HG03469 (cell line): ENCODE measurements around the gene PLEKHM1.

ENCODE experiments used
- ATAC-seq: cut with Tn5 transposase; IDR thresholded peaks from one replicate; pipeline ENCODE4 v1.9.1; 2021; ENCODE audit warnings: mild to moderate bottlenecking, moderate library complexity, moderate number of reproducible peaks; ENCODE audit not compliant: unreplicated experiment

The PLEKHM1 gene

GRCh38 chr17:45428931-45429338, 61.6 kb downstream of the PLEKHM1 start:
- no peak for ATAC-seq

GRCh38 chr17:45428050-45428617, 62.4 kb downstream of the PLEKHM1 start:
- ATAC-seq = peak; percentile 43

DNA sequence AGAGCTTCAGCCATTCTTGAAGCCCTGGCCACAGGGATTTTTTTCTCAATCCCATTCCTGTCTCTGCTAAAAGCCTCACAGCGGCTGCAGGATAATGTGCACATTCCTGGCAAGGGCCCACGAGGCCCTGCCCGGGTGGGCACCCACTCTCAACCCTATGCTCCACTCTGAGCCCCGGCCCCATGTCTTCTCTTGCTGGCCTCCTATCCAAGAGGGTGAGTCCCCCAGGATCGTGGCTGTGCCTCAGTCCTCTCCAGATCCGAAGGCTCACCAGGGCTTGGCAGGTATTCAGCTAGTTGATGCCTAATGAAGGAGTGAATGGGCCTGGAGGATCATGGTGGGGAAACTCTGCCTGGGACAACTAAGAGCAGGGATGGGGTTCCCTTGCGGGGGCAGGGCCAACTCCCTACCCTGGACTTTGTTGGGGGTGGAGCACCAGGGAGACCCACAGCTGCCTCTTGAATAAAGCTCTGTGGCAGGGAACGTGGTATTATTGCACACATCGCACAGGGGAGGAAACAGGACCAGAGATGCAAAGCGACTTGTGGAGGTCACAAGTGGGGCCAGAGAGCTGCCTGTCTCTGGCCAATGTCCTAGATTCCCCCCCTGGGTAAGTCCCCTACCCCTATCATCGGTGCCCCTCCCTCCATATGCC, 63.2 kb downstream of the PLEKHM1 start:
- ATAC-seq = no peak

DNA sequence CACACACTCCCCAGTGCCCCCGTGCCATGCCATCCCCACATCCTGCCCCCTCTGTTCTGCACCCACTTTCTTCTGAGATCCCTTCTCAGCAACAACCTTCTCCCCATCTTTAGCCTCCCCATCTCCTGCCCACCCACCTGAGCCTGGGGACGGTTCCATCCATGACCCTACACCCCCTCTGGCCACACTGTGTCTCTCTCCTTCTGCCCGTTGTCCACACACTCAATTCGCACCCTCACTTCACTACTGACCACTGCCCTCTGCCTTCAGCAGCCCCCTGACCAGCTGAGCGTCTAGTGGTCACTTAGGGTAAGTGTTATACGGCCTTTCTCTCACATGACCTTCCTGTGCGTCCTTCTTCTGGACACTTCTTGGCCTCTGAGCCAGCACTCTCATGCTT, 64.0 kb downstream of the PLEKHM1 start:
- ATAC-seq = no peak

- ATAC-seq = no peak
Measured at GRCh38 chr17:45425984-45426413, 64.5 kb downstream of the PLEKHM1 start.

DNA sequence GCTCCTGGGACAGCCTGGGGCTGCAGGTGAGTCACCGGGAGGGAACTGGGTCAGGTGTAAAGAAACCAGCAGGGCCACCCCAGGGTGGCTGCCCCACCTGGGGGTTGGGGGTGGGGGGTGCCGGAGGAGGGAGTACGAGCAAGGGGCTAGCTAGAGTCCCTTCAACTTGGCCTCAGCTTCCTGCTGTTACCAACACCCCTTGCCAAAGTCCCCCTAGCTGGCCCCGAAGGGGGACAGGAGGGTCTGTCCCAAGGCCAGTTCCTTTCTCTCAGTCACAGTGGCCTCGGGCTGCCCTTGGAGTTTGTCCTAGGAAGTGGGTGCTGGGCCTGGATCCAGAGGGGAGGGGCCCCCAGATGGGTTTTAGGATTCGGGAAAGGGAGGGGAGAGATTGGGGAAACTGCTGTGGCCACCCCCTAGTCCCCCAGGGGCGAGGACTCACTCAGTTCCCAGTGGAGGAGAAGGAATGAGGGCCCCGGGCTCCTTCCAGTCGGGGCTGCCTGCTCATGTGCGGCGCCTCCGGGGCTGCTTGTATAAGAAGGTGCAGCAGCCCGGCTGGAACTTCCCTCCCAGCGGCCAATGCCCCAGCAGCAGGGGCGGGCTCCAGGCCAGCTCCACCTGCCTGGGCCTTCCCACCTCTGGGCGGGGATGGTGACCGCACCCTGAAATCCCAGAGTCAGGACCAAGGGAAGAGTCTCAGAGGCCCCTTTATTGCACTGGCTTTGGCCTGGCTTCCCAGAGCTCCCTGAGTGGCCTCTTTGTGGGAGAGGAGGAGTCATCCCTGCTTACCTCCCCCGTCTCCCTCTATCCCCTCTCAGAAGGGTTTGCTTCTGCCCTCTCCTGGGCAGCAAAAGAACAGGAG, 65.2 kb downstream of the PLEKHM1 start:
- no peak for ATAC-seq

DNA sequence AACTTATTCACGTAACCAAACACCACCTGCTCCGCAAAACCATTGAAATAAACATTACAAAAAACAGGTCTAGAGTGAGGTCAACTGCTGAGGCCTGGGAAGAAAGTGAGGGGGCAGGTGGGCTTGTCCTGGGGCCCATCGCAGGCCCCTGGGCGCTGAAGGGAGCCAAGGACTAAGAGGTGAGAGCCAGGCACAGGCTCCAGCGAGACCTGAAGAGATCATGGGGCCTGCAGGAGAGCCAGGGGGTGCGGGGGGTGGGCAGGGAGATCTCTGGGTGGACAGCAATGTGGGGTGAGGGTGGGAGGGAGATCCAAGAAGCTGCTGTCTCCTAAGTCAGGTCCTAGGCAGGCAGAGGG, 65.8 kb downstream of the PLEKHM1 start:
- no peak for ATAC-seq

GRCh38 chr17:45423975-45424335, 66.6 kb downstream of the PLEKHM1 start:
- ATAC-seq = no peak

GRCh38 chr17:45423304-45423974, 67.1 kb downstream of the PLEKHM1 start:
- no peak for ATAC-seq

GRCh38 chr17:45414990-45415881, 75.3 kb downstream of the PLEKHM1 start:
- ATAC-seq = no peak

- no peak for ATAC-seq
Measured at GRCh38 chr17:45413498-45413923, 77.0 kb downstream of the PLEKHM1 start.

- ATAC-seq = no peak
Measured at GRCh38 chr17:45411348-45412105, 79.0 kb downstream of the PLEKHM1 start.

GRCh38 chr17:45410144-45411091, 80.1 kb downstream of the PLEKHM1 start:
- ATAC-seq = no peak

GRCh38 chr17:45409659-45410076, 80.9 kb downstream of the PLEKHM1 start:
- ATAC-seq = no peak

DNA sequence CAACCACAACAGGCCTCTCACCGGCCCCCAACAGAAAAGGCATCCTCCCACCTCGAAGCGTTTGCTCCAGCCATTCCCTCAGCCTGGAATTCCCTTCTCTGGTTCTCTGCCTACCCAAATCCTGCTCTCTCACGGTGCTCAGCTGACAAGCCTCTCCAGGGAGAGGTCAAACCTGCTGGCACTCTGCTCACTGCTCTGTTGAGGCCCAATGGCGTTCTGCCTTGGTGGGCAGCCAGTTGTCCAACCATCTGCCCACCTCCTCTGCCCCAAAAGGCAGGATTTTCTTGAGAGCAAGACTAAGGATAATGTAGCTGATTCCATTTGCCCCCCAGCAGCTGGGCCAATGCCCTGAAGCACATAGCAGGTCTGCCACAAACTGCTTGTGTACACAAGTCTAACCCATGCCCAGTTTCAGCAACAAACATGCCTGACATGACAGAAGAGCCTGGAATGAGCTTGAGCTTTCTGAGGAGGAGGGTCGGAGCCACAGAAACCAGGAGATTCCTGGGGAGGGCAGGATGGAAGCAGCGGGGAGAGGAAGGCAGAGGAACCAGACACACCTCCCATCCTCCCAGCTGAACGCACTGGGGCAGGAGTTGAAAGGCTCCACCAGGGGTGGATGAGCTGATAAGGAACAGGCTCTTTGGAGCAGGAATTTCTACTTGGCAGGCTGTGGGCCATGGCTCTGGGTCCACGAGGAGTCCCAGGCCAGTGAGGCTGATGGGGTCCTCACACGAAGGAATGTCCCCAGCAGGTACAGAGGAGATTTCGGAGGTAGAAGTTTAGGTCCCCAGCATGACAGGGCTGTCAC, 81.7 kb downstream of the PLEKHM1 start:
- no peak for ATAC-seq

GRCh38 chr17:45406107-45406506, 84.4 kb downstream of the PLEKHM1 start:
- ATAC-seq = no peak

- no peak for ATAC-seq
Measured at GRCh38 chr17:45405250-45406086, 85.1 kb downstream of the PLEKHM1 start.
